Left ventricle myocardium inferior (tissue), 1 donor: ENCODE measurements around the gene WFDC1. TPM values are rescaled to one million over a fixed set of nuclear protein-coding genes. Genes with fewer than 3 reads are reported as not detected.

Experiments used
- DNase-seq: peaks from one replicate; pipeline ENCODE4 v3.0.0-alpha.2; 2020
- H3K27ac ChIP-seq: fragments of 200-600 bp; replicated peaks from 2 replicates; pipeline ENCODE4 v1.8.0; 2021
- H3K27me3 ChIP-seq: fragments of 200-600 bp; 2 replicates; pipeline ENCODE4 v1.8.0; 2021; ENCODE audit warnings: low read depth
- H3K36me3 ChIP-seq: fragments of 200-600 bp; 2 replicates; pipeline ENCODE4 v1.8.0; 2021
- H3K4me1 ChIP-seq: fragments of 200-600 bp; 2 replicates; pipeline ENCODE4 v1.8.0; 2021
- H3K4me3 ChIP-seq: fragments of 200-600 bp; 2 replicates; pipeline ENCODE4 v1.8.0; 2021; ENCODE audit warnings: mild to moderate bottlenecking, moderate library complexity
- H3K9me3 ChIP-seq: fragments of 200-600 bp; replicated peaks from 2 replicates; pipeline ENCODE4 v1.8.0; 2021
- CTCF ChIP-seq: fragments of 200-600 bp; IDR thresholded peaks from 2 replicates; pipeline ENCODE4 v1.8.0; 2021; ENCODE audit warnings: antibody characterized with exemption, mild to moderate bottlenecking, borderline replicate concordance
- intact Hi-C: fragments of 100-400 bp; cut with micrococcal nuclease; formaldehyde crosslinking; loops from one replicate; pipeline ENCODE4 v1.11.0; 2022
- total RNA-seq: library from RNA; stranded (reverse); fragmentation: NEBNext Ultra II Directional; extraction: Animal tissue kit (Norgen Biotek cat#: 25700); gene quantifications from one replicate; pipeline ENCODE4 v1.2.1, GENCODE V29; 2021
- donor health status: DM: no; HTN: yes; CAD: no; lungs with severe emphysema.

The WFDC1 gene
- total RNA-seq, 1 donor from 2014 or later: 1.3 TPM

DNA sequence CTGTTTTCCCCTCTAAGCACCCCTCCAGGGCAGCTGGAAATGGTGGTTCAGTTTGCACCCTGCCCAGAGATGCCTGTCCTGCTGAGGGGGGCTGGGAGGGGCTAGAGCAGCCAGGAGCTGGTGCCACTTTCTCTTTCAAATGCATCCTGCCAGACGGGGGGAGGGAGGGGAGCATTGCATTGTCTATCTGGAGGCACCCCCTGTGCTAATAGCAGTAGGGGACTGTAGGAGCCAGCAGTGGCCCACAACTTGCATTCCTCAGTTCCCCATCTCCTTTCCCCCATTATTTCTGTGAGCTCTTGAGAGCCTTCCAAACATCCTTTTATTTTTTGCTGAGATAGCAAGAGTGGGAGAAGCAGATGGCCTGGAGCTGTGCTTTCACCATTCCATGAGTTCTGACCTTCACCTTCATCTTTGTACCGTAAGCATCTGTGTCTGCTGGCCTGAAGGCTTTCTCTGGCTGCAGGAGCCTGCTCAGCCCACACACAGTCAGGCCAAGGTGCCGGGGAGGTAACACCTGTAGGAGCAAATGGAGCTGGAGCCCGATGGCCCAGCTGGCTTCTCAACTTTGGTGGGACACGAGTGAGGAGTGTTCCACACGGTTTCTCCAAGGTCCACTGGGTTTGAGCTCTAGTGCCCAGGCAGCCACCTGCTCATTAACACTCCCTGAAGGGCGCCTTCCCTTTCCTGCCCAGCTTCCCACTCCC, 5.2 kb downstream of the WFDC1 start:
- DNase-seq: no peak
- no peak for TF ChIP-seq CTCF
- H3K36me3 ChIP-seq: no peaks in the 10 kb centered on the region
- peaks cover 25% of the 10 kb centered on the region for H3K4me1 ChIP-seq
- no peaks in the 10 kb centered on the region for H3K9me3 ChIP-seq
- intact Hi-C loops: no loop called here
- no peak overlapping the region for H3K4me3 ChIP-seq
- H3K27ac ChIP-seq: no peak overlapping the region
- peaks cover 56% of the 10 kb centered on the region for H3K27me3 ChIP-seq

DNA sequence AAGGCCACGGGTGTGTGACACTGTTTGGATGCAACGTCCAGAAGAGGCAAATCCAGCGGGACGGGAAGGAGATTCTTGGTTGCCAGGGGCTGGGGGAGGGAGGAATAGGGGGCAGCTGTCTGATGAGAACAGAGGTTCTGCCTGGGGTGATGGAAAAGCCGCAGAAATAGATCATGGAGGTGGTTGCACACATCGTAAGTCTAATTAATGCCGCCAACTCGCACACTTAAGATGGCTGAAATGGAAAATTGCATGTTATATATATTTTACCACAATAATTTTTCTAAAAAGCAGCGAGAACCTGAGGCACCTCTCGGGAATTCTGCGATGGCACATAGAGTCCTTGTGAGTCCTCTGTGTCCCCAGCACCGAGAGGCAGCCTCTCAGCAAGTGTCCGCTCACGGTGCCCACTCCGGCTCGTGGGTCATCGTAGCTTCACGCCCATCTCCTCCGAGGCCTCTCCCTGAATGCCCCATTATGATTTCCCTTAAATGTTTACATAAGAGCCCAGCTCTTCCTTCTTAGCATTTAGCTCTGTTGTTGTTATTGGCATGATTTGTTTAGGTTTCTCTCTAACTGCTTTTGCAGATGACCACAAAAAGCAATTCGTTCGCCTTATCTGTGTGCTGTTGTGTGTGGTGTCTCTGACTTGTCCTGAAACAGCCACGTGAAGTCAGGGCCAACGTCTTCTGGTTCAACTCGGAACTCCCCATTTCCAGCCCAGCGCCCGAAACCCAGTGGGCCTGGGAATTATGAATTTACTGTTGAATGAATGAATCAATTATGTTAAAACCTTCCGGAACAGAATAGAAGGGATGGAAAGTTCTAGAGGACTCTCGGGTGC, 7.7 kb downstream of the WFDC1 start:
- H3K4me1 ChIP-seq: peaks cover 21% of the 10 kb centered on the region
- peak overlapping the region; percentile 72 for H3K27ac ChIP-seq
- intact Hi-C loops: no loop called here
- H3K27me3 ChIP-seq: peaks cover 45% of the 10 kb centered on the region
- DNase-seq: no peak
- no peaks in the 10 kb centered on the region for H3K36me3 ChIP-seq
- no peak for TF ChIP-seq CTCF
- no peaks in the 10 kb centered on the region for H3K9me3 ChIP-seq
- H3K4me3 ChIP-seq: peak overlapping the region; percentile 10

- DNase-seq: no peak
- H3K4me1 ChIP-seq: peaks cover 21% of the 10 kb centered on the region
- no peaks in the 10 kb centered on the region for H3K36me3 ChIP-seq
- no peaks in the 10 kb centered on the region for H3K9me3 ChIP-seq
- peak overlapping the region; percentile 72 for H3K27ac ChIP-seq
- H3K27me3 ChIP-seq: peaks cover 42% of the 10 kb centered on the region
- intact Hi-C loops: no loop called here
- H3K4me3 ChIP-seq: peak overlapping the region; percentile 10
- TF ChIP-seq CTCF: no peak
These were observed 8.3 kb downstream of the WFDC1 start for GRCh38 chr16:84303023-84303422.

GRCh38 chr16:84303516-84303915, 8.8 kb downstream of the WFDC1 start:
- Histone ChIP-seq H3K27ac (peak overlapping the region; percentile 72), H3K27me3 (peaks cover 43% of the 10 kb centered on the region), H3K4me3 (no peak overlapping the region), H3K4me1 (peaks cover 21% of the 10 kb centered on the region), H3K36me3 (no peaks in the 10 kb centered on the region), H3K9me3 (no peaks in the 10 kb centered on the region)
- intact Hi-C loops: no loop called here
- TF ChIP-seq CTCF: no peak
- no peak for DNase-seq

GRCh38 chr16:84306564-84306963, 11.9 kb downstream of the WFDC1 start:
- no peak for TF ChIP-seq CTCF
- Histone ChIP-seq H3K27me3 (peaks cover 47% of the 10 kb centered on the region), H3K4me3 (no peak overlapping the region), H3K9me3 (no peaks in the 10 kb centered on the region), H3K36me3 (no peaks in the 10 kb centered on the region), H3K4me1 (peaks cover 21% of the 10 kb centered on the region), H3K27ac (no peak overlapping the region)
- intact Hi-C loops: no loop called here
- DNase-seq: no peak
